Hematopoietic multipotent progenitor cell treated with erythropoietin and hydrocortisone succinate and interleukin-3 and kit ligand, for 15 days (in vitro differentiated cells): ENCODE results near the gene TTC31.

Source experiments
- DNase-seq: peaks from one replicate; pipeline ENCODE4 v3.0.0-alpha.2; 2015; ENCODE audit warnings: low spot score

The TTC31 gene

GRCh38 chr2:74526649-74527230 is 43.9 kb downstream of the TTC31 start:
- DNase-seq, result no peak

- DNase-seq, result no peak
Observed at GRCh38 chr2:74527741-74528140, 44.9 kb downstream of the TTC31 start.

- no peak for DNase-seq
Observed at GRCh38 chr2:74528600-74529356, 45.9 kb downstream of the TTC31 start.

- DNase-seq, result peak; percentile 94
Observed at GRCh38 chr2:74529357-74530238, 46.7 kb downstream of the TTC31 start, which contains the start of the genes AUP1 and HTRA2. Gene AUP1 (minus strand): TSS chr2:74529706. CDS start chr2:74529629, 77 bp downstream. Gene HTRA2 (plus strand): TSS chr2:74529933. CDS start chr2:74530007, 74 bp downstream.

- peak; percentile 94 for DNase-seq
Observed at GRCh38 chr2:74530239-74531187, 47.6 kb downstream of the TTC31 start.

- no peak for DNase-seq
Observed at GRCh38 chr2:74531666-74532065, 48.8 kb downstream of the TTC31 start.

GRCh38 chr2:74532222-74532621 is 49.3 kb downstream of the TTC31 start:
- DNase-seq, result peak; percentile 75

- no peak for DNase-seq
Observed at GRCh38 chr2:74533464-74533863, 50.6 kb downstream of the TTC31 start.

- no peak for DNase-seq
Observed at GRCh38 chr2:74534411-74534810, 51.5 kb downstream of the TTC31 start.

- DNase-seq, result no peak
Observed at GRCh38 chr2:74535440-74535965, 52.6 kb downstream of the TTC31 start.

GRCh38 chr2:74536166-74536950 is 53.5 kb downstream of the TTC31 start:
- no peak for DNase-seq

- DNase-seq, result no peak
Observed at GRCh38 chr2:74537140-74537539, 54.3 kb downstream of the TTC31 start.

GRCh38 chr2:74538881-74539339 is 56.0 kb downstream of the TTC31 start:
- DNase-seq, result no peak

GRCh38 chr2:74540291-74540690 is 57.4 kb downstream of the TTC31 start:
- DNase-seq, result no peak

GRCh38 chr2:74542978-74543377 is 60.1 kb downstream of the TTC31 start:
- no peak for DNase-seq
